Nephron (organoid): Measurements from ENCODE around the gene PRPF6.

Experiments used
- H3K27ac Mint-ChIP-seq, 3 experiments: 2 replicates each; pipeline ENCODE4 v1.8.0; 2020; ENCODE audit warnings: mixed read lengths in 3 of 3, mild to moderate bottlenecking in 2 of 3, moderate library complexity in 1 of 3
- H3K27me3 Mint-ChIP-seq: 2 replicates; pipeline ENCODE4 v1.8.0; 2021; ENCODE audit warnings: low read depth, mild to moderate bottlenecking, moderate library complexity, mixed read lengths
- H3K36me3 Mint-ChIP-seq: 2 replicates; pipeline ENCODE4 v1.8.0; 2020; ENCODE audit warnings: low read depth, mixed read lengths
- H3K4me1 Mint-ChIP-seq: 2 replicates; pipeline ENCODE4 v1.8.0; 2020; ENCODE audit warnings: mixed read lengths
- H3K4me3 Mint-ChIP-seq, 3 experiments: 2 replicates each; pipeline ENCODE4 v1.8.0; 2020; ENCODE audit warnings: mild to moderate bottlenecking in 3 of 3, mixed read lengths in 3 of 3, moderate library complexity in 2 of 3
- H3K9me3 Mint-ChIP-seq: 2 replicates; pipeline ENCODE4 v1.8.0; 2020; ENCODE audit warnings: mixed read lengths
- CTCF ChIP-seq, 3 experiments: fragments of 200-600 bp; sonication (generic); IDR thresholded peaks; one replicate each; pipeline ENCODE4 v1.5.0; 2021; ENCODE audit warnings: antibody characterized with exemption in 3 of 3; ENCODE audit not compliant: unreplicated experiment in 3 of 3

PRPF6 gene

GRCh38 chr20:64045346-64046011 is 64.5 kb downstream of the PRPF6 start:
- TF ChIP-seq CTCF (IDR thresholded peaks at IDR 0.05; ENCODE audit: unreplicated experiment in 3 of 3) = no peak
- Mint-ChIP-seq H3K9me3 (no peaks in the 10 kb centered on the region), H3K4me3 (peak overlapping the region in 1 of 3 experiments; percentile 45), H3K27me3 (peaks cover 83% of the 10 kb centered on the region), H3K36me3 (no peaks in the 10 kb centered on the region), H3K27ac (no peak overlapping the region), H3K4me1 (no peaks in the 10 kb centered on the region)

GRCh38 chr20:64047046-64047389 is 66.1 kb downstream of the PRPF6 start:
- Mint-ChIP-seq H3K4me3 (peak overlapping the region in 1 of 3 experiments; percentile 29), H3K36me3 (no peaks in the 10 kb centered on the region), H3K9me3 (no peaks in the 10 kb centered on the region), H3K4me1 (no peaks in the 10 kb centered on the region), H3K27ac (no peak overlapping the region), H3K27me3 (peaks cover 83% of the 10 kb centered on the region)
- no peak for TF ChIP-seq CTCF (IDR thresholded peaks at IDR 0.05; ENCODE audit: unreplicated experiment in 3 of 3)

- H3K36me3 Mint-ChIP-seq = no peaks in the 10 kb centered on the region
- no peaks in the 10 kb centered on the region for H3K9me3 Mint-ChIP-seq
- peak overlapping the region; percentile 27 to 61 (median 56) for H3K4me3 Mint-ChIP-seq
- H3K4me1 Mint-ChIP-seq = no peaks in the 10 kb centered on the region
- peaks cover 81% of the 10 kb centered on the region for H3K27me3 Mint-ChIP-seq
- TF ChIP-seq CTCF (IDR thresholded peaks at IDR 0.05; ENCODE audit: unreplicated experiment in 3 of 3) = no peak
- no peak overlapping the region for H3K27ac Mint-ChIP-seq
Measured at GRCh38 chr20:64047968-64048401, 67.1 kb downstream of the PRPF6 start.

- Mint-ChIP-seq H3K4me3 (no peak overlapping the region), H3K27ac (no peak overlapping the region), H3K9me3 (no peaks in the 10 kb centered on the region), H3K36me3 (no peaks in the 10 kb centered on the region), H3K4me1 (peaks cover 4% of the 10 kb centered on the region), H3K27me3 (peaks cover 78% of the 10 kb centered on the region)
- no peak for TF ChIP-seq CTCF (IDR thresholded peaks at IDR 0.05; ENCODE audit: unreplicated experiment in 3 of 3)
Measured at GRCh38 chr20:64048402-64049044, 67.6 kb downstream of the PRPF6 start.

GRCh38 chr20:64049060-64049877 is 68.3 kb downstream of the PRPF6 start, which contains the start of gene SOX18:
Gene SOX18 (minus strand): TSS chr20:64049639. CDS start chr20:64049516, 123 bp downstream.
- Mint-ChIP-seq H3K27me3 (peaks cover 73% of the 10 kb centered on the region), H3K9me3 (no peaks in the 10 kb centered on the region), H3K27ac (no peak within 1 kb of the TSS), H3K4me1 (peaks cover 7% of the 10 kb centered on the region), H3K4me3 (peak within 1 kb of the TSS; percentile 47 to 74 (median 73)), H3K36me3 (no peaks in the 10 kb centered on the region)
- TF ChIP-seq CTCF (IDR thresholded peaks at IDR 0.05; ENCODE audit: unreplicated experiment in 3 of 3) = no peak
